GM21367 (cell line): Measurements from ENCODE around the gene ADAMTS12.

Experiments
- ATAC-seq: cut with Tn5 transposase; IDR thresholded peaks from one replicate; pipeline ENCODE4 v1.9.1; 2021; ENCODE audit not compliant: unreplicated experiment

ADAMTS12 gene

GRCh38 chr5:33806738-33807442, 84.9 kb downstream of the ADAMTS12 start:
- ATAC-seq, result no peak

DNA sequence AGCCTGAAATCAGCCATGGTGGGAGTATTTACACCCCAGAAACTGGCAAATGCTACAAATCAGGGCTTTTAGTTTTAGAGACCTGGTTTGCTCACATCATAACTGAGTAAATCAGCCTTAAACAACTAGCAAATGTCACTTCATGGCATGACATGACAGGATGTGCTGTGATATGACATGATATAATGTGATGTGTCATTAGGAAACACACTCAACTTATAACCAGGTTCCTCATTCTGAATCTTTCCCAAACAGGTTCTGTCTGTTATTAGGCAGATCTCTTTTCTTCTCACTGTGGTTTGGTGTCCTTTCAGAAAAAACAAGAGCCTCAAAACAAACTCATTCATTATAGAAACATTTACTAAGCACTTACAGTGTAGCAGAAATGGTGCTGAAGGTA, 90.5 kb downstream of the ADAMTS12 start:
- no peak for ATAC-seq

DNA sequence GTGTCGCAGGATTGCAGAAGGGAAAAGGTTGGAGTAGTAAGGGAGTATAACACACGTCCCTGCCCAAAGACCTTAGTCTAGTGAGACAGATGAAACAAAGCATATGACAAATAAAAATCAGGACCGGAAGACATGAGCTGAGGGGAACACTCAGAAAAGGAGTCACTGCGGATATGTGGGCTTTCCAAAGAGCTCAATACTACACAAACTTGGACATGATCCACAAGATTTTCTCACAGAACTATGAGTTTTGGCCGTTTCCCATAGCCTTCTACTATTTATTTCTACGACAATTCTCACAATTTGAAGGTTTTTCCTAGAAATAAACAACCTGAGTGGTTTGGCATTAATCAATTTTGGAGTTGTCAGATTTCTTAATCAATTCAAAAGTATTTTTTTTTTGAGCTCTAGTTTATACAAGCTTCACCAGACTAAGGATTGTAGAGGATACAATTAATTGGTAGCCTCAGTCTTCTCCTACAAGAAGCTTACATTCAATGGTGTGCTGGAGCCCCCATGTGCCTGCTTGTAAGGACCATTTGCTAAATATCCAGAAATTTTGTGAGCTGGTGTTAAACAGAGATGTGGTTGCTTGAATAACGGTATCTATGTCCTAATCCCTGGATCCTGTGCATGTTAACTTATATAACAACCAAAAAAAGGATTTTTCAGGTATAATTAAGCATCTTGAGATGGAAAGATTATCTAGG, 91.4 kb downstream of the ADAMTS12 start:
- ATAC-seq, result no peak

GRCh38 chr5:33795496-33795895, 96.3 kb downstream of the ADAMTS12 start:
- ATAC-seq, result no peak

DNA sequence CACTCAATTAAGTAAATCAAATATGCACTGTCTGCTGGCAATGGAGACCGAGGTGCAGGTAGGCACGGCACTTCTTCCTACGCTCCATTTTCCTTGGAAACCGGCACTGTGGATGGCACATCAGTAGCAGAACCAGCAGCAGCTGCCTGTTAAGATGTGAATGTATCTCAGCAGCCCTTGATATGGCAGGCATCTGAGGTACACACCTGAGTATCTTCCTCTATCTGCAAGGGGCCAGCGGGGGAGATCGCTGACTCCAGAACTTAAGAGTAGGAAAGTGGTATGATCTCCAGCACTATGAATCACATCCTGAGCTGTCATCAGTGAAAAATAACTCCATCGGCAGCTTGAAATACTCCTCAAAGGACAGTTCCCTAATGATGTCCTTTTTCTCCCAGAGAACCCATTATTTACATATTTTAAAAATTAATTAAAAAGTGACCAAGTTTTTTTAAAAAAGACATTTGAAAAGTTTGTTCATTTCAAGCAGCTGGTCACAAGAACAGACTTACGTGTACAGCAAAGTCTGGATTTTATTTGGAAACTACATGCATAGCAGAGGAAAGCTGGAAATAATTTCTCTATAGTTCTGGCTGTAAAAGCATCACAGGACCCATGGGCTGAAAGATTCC, 97.1 kb downstream of the ADAMTS12 start:
- no peak for ATAC-seq

DNA sequence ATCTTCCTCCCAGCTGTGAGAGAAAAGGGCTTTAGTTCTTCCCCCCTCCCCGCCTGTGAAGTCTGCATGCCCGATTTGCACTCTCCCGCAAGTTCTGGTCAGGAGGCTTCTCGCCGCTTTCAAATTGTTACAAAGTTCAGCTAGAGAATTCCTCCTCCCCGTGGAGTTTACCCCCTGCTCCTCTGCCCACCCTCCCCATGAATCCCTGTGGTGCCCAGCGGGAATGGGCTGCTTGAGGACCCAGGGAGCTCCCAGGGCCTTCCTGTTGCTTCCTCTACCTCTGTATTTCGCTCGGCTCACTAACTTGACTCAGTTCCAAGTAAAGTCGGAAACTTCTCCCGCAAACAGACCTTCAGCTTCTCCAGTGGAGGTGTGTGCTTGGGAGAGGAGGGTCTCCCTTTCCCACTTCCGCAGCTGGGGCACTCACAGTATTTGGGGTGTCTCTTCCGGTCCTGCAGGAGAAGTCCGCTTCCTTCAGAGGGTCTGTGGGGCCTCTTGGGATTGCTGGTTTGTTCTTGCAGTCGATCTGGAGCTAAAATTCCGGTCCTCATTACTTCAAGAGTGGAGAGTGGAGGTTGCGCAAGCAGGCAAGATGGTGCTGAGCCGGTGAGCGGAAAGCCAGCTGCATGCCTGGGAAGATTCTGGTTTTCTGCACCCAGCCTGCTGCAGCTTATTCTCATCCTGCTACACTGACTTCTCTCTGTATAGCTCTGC, 97.8 kb downstream of the ADAMTS12 start:
- no peak for ATAC-seq

DNA sequence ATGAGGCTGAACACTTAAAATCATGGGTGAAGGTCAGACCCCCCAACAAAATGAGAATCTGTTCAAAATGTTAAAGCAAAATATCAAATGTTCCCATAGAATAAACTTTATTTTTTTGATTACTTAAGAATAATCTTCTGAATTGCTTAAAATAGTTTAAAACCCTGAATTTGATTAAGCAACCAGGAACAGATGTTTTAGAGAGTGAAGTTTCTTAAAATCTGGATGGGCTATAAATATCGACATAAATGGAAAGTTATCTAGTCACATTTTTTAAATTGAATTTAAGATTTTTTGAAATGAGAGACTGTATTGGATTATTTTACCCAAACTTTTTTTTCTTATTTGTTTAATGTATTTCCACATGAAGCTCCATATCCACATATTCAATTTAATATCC, 98.5 kb downstream of the ADAMTS12 start:
- ATAC-seq, result no peak

GRCh38 chr5:33792559-33792958, 99.2 kb downstream of the ADAMTS12 start:
- ATAC-seq, result no peak

GRCh38 chr5:33789567-33789957, 102.2 kb downstream of the ADAMTS12 start:
- no peak for ATAC-seq

DNA sequence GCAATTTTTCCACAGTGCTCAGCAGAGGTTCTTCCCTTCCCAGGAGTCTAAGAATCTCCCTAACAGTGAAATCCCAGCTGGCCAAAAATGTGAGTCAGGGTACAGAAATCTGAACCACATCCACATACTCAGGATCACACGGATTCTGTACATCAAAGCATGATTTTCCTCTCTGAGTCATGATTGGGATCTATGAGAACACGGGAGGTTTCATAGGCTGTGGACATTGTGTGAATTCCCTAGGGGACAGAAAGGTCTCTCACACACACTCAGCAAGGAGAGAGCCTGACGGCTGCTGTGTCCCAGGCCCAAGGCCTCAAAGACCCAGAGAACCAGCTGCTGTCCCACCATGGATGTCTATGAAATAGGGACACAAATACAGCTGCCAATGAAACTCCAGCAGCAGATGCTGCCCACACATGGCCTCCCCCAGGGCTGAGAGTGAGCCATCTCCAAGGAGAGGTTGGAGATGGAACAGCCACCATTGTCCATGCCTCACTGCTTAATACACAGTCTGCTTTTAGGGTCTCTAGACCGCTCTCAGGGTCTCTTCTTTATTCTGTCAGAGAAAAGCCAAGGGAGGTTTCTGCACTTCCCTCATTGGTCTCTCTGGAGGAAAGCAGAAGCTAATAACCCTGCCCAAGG, 102.7 kb downstream of the ADAMTS12 start:
- no peak for ATAC-seq

- ATAC-seq, result no peak
These were observed 106.2 kb downstream of the ADAMTS12 start for GRCh38 chr5:33785571-33785970.

GRCh38 chr5:33781286-33781685, 110.5 kb downstream of the ADAMTS12 start:
- ATAC-seq, result no peak

DNA sequence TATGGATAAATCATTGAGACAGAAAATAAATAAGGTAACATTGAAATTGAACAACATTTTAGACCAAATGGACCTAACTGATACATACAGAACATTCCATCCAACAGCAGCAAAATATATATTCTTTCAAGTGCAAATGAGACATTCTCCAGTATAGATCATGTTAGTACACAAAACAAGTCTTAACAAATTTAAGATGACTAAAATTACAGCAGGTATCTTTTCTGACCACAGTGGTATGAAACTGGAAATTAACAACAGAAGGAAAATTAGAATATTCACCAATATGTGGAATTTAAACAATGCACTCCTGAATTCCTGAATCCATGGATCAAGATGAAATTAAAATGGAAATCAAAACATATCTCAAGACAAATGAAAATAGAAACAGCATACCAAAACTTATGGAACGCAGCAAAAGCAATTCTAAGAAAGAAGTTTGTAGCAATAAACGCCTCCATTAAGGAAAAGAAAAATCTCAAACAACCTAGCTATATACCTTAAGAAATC, 115.6 kb downstream of the ADAMTS12 start:
- ATAC-seq, result no peak

DNA sequence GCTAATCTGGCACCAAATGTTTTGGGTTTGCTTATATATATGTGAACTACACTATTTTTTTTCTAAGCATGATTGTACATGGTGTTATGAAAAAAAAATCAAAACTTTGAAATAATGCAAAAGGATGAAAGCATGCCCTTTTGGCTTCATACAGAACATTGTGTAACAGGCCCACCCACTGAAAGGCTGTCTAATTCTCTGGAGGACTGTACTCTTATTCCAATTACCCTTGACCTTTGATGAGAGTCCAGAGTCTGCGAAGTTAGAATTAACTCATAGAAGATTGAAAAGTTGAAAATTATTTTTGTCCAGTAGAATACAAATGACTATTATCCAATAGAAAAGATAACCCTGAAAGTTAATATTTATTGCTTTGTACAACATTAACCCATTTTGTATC, 117.4 kb downstream of the ADAMTS12 start:
- ATAC-seq, result no peak

DNA sequence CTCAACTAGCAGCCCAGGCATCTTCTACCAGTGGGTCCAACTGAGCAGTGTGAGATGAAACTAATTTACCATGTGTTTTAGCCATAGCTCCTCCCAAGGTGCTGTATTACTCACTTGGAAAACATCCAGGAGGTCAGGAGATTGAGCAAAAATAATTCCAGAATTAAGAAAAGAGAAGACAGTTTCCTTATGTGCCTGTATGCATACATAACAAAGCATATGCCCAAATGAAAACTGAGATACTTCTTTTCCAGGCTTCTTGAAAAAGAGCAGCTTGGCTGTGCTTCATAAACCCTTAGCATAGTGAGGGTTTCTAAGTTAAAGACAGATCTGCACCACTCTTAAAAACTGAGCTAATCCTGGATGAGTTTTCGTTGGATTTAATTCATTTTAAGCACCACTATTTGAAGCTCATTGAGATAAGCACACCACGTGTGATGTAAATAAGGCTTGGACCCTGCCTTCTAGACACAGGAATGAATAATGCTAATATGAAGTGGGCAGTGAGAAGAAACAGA, 119.4 kb downstream of the ADAMTS12 start:
- ATAC-seq, result no peak

DNA sequence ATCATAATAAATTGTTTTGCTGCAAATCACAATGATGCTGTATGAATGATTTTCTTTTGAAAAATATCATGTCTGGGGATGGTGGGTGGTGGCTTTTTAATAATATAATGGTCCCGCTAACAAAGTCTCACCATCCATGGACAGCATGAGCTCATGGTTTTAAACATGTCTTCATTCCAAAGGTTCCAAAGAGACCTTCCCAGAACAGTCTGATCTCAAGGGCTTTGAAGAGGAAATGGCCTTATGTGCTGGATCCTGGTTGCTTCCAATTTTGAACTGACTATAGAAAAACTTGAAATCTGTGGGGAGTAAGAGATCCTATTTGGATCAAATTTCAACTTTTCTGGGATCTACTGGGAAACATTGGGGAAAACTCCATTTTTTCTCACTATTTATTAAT, 121.8 kb downstream of the ADAMTS12 start:
- no peak for ATAC-seq

DNA sequence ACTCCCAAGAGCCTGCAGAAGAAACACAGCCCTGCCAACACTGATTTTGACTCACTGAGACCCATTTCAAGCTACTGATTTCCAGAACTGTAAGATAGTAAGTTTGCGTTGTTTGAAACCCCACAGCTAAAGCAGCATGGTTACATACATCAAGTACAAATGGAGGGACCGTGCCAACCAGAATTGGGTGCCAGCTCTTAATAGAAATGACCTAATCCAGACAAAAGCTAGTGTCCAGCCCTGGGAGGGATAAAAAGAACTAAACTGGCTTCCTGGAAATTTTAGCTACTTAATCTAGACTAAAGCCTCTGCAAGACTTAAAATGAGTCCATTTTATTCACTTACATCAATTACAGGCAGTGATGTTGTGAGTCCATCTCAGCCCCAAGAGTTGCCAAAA, 122.6 kb downstream of the ADAMTS12 start:
- ATAC-seq, result no peak

GRCh38 chr5:33766023-33766422, 125.8 kb downstream of the ADAMTS12 start:
- no peak for ATAC-seq

GRCh38 chr5:33764786-33765185, 127.0 kb downstream of the ADAMTS12 start:
- no peak for ATAC-seq

GRCh38 chr5:33763435-33763834, 128.4 kb downstream of the ADAMTS12 start:
- no peak for ATAC-seq

- no peak for ATAC-seq
These were observed 128.9 kb downstream of the ADAMTS12 start for GRCh38 chr5:33762859-33763258.
